ENCODE data around the gene ERFL.

The ERFL gene

DNA sequence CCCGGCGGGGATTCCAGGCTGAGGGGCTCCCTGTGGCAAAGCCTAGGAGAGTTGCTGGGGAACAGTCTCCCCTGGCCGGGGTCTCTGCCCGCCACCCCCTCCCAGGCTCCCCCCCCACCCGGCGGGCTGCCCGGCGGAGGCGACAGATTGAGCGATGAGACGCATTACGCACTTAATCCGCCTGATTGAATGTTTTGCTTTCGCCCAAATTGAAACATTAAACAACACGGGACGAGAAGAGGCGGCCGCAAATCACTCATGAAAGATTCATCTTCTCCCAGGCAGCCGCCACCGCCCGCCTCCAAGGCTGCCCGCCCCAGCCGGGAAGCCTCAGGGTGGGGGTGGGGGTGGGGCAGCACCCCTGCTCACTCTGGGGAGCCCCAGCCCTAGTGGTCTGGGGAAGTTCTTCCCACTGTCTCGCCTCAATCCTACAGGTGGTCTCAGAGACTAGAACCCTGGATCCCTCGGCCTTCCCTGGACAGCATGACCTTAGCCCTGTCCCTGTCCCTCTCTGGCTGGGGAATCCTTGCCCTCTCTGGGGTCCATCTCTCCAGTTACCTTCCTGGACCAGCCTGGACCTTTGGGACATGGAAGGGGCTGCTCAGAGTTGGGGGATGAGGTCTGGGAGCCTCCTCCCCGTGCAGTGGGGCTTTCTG, 7.6 kb upstream of the ERFL start:
- peaks cover 50% of the 10 kb centered on the region for H3K4me1 Mint-ChIP-seq
- DNase-seq (ENCODE audit: low spot score in 2 of 2) (no peak), ATAC-seq (peak; percentile 2)
- H3K36me3 Mint-ChIP-seq, result peaks cover 6% of the 10 kb centered on the region
- H3K4me3 Mint-ChIP-seq, result peak overlapping the region; percentile 41
- H3K9me3 Mint-ChIP-seq, result no peaks in the 10 kb centered on the region
- H3K27ac Mint-ChIP-seq, result peak overlapping the region; percentile 71

DNA sequence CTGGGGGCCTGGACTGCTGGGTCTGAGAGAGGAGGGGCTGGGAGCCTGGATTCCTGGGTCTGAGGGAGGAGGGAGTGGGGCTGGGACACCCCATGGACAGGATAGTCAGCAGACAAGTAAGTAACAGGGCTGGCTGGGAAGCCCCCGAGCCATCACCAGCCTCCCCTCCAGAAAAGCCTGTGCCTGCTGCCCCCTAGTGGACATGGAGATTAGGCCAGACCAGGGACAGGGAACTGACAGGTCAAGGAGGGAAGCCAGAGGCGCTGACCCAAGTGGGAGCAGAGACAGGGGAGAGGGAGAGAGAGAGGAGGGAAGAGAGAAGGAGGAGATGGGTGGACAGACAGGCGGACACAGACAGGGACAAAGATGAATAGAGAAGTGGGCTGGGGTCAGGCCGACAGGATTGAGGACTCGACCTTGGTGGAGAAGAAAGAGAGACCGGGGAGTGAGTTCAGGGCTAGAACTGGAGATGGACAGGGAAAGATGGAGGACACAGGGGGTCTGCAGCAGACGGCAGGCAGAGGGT, 6.7 kb upstream of the ERFL start:
- Mint-ChIP-seq H3K4me3 (peak overlapping the region; percentile 41), H3K36me3 (peaks cover 6% of the 10 kb centered on the region), H3K27ac (peak overlapping the region; percentile 71), H3K9me3 (no peaks in the 10 kb centered on the region), H3K4me1 (peaks cover 57% of the 10 kb centered on the region)
- peak; percentile 80 to 92 for DNase-seq (ENCODE audit: low spot score in 2 of 2)
- peak; percentile 71 for ATAC-seq

DNA sequence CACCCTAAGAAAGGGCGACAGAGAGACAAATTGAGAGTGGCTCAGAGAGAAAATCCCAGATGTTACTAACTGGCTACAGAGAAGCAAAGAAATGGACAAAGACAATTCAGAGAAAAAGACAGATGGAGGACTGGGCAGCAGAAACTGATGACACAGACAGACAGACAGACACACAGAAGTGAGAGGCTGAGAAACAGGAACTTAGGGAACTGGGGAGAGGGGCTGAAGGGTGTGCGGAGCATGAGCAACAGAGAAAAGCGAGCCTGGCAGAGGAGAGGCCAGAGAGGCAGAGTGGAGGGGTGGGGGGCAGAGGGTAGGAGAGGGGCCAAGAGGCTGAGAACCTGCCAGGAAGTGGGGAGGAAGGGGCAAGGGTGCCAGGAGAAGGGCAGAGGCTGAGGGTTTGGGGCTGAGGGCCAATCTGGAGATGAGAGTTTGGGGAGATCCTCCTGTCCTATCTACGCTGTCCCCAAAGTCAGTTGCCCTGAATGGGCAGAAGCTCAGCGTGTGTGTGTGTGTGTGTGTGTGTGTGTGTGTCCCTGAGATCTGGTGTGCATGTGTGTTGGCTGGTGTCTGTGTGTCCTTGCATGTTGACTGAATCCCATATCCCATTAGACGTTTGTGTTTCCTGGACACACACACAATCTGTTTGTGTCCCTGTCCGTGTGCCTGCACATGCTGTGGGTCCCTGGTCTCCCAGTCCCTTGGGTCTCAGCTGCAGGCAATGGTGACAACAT, 5.6 kb upstream of the ERFL start:
- H3K4me3 Mint-ChIP-seq, result no peak overlapping the region
- peak overlapping the region; percentile 71 for H3K27ac Mint-ChIP-seq

DNA sequence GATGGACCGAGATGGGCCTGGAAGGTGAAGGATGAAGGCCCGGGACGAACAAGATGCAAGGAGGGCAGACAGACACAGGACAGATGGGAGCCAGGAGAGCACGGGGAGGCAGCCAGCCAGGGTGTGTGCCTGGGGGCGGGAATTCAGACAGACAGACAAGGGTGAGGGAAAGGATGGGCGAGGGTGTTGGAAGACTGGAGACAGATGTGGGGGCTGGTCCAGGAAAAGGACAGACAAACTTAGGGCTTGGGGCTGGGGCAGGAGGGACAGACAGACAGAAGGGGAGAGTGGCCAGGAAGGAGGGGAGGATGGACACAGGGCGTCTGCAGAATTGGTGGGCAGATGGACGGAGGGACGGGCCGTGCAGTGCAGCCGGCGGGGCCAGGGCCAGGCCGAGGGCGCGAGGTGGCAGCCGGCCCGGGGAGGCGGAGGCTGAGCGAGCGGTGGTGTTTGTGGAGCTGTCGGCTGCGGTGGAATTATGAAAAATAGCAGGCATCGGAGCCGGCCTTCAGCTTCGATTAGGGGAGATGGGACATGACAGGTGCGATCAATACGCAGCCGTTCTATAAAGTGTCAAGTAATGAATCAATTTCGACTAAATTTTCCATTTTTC, 4.6 kb upstream of the ERFL start:
- H3K9me3 Mint-ChIP-seq, result no peaks in the 10 kb centered on the region
- peaks cover 6% of the 10 kb centered on the region for H3K36me3 Mint-ChIP-seq
- no peak overlapping the region for H3K4me3 Mint-ChIP-seq
- DNase-seq (ENCODE audit: low spot score in 2 of 2) (no peak), ATAC-seq (no peak)
- H3K4me1 Mint-ChIP-seq, result peaks cover 71% of the 10 kb centered on the region
- no peak overlapping the region for H3K27ac Mint-ChIP-seq

More for the DNA sequence above, 5.6 kb upstream of the ERFL start:
- DNase-seq (ENCODE audit: low spot score in 2 of 2) (no peak), ATAC-seq (no peak)
- Mint-ChIP-seq H3K9me3 (no peaks in the 10 kb centered on the region), H3K36me3 (peaks cover 6% of the 10 kb centered on the region), H3K4me1 (peaks cover 68% of the 10 kb centered on the region)

DNA sequence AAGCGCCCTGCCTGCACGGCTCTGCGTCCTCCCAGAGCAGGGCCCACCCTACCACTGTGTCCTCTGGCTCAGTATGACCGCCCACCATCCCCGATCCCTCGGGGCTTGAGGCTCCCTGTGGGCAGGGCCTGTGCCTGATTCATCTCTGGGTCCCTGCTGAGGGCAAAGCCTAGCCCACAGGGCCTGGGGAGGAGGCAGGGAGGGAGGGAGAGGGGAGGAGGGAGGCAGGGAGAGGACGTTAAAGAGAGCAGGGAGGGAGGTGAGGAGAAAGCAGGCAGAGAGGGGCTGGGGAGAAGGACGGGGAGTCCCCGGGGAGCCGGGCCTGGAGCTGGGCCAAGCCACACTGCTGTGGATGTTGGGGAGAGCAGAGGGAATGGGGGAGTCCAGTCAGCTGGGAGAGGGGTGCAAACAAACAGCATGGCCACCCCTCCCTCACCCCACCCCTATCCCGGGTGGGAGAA, 4.0 kb upstream of the ERFL start:
- Mint-ChIP-seq H3K4me1 (peaks cover 66% of the 10 kb centered on the region), H3K9me3 (no peaks in the 10 kb centered on the region), H3K4me3 (no peak overlapping the region), H3K36me3 (peaks cover under 1% of the 10 kb centered on the region), H3K27ac (no peak overlapping the region)
- DNase-seq (ENCODE audit: low spot score in 2 of 2) (no peak), ATAC-seq (no peak)

DNA sequence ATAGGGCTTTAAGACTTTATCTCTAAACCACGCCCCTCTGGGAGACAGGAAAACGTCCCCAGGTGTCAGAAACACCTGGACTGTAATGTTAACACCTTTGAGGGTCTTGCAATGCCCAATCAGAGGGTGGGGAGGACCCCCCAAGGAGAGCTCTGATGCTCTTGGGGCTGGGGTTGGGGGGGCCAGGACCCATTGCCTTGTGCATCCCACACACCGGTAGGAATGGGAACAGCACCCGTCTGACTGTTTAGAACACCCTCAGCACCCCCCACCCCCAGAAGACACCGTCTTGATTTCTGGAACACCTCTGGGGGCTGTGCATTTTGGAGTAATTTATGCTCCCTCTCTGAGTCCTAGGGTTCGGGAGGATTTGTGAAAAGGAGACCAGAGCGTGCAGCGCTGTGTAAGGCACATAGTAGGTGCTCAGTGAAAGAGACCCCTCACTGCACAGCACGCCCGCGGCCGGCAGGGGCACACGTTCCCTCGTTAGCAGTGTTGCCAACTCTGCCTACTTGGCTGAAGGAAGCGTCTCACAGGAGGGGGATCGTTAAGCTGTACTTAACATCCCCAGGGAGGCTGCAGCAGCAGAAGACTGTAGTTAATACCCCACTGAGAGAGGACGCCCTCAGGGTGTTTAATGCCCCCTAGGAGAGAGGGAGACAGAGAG, 2.8 kb upstream of the ERFL start:
- DNase-seq (ENCODE audit: low spot score in 2 of 2), result no peak
- Mint-ChIP-seq H3K4me3 (no peak overlapping the region), H3K9me3 (no peaks in the 10 kb centered on the region), H3K36me3 (no peaks in the 10 kb centered on the region), H3K4me1 (peaks cover 53% of the 10 kb centered on the region), H3K27ac (no peak overlapping the region)
- no peak for ATAC-seq

DNA sequence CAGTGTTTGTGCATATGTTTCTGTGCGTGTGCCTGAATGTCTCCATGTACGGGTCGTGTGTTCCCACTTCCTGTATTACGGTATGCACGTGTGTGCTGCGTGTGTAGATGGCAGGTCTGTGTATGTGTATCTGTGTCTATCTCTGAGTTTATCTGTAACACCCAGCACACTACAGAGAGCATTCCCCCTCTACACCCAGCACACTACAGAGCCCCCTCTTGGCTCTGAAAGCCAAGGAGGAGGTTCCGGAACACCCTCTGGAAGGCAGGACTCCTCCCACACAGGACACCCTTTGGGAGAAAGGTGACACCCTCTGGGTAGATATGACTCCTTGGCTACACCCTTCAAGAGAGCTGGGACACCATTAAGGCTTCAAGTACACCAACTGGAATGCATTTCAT, 2.1 kb upstream of the ERFL start:
- no peak for DNase-seq (ENCODE audit: low spot score in 2 of 2)
- H3K4me3 Mint-ChIP-seq, result no peak overlapping the region
- no peak overlapping the region for H3K27ac Mint-ChIP-seq
- H3K36me3 Mint-ChIP-seq, result no peaks in the 10 kb centered on the region
- H3K9me3 Mint-ChIP-seq, result no peaks in the 10 kb centered on the region
- H3K4me1 Mint-ChIP-seq, result peaks cover 48% of the 10 kb centered on the region
- ATAC-seq, result no peak

DNA sequence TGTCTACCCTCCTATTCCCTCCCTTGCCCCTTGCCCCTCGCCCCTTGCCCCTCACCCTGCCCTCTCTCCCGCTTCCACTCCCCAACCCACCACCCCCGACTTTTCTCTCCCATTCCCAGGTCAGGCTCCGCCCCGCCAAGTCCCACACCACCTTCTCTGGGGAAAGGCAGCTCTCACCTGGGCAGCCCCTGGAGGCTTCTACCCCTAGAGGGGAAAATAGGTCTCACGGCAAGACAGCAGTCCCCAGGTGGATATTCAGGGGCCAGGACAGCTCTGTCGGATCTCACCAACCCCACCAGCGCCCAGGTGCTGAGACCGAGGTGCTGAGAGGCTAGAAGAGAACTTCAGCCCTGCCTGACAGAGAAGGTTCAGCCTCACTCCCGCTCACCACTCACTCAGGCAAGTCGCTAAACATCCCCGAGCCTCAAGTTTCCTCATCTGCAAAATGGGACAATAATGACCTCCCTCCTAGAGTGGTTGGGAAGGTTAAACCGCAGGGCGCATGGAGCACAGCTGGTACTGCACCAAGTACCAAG, 1.4 kb upstream of the ERFL start:
- H3K4me3 Mint-ChIP-seq, result no peak overlapping the region
- no peak for ATAC-seq
- H3K4me1 Mint-ChIP-seq, result peaks cover 41% of the 10 kb centered on the region
- no peaks in the 10 kb centered on the region for H3K9me3 Mint-ChIP-seq
- no peaks in the 10 kb centered on the region for H3K36me3 Mint-ChIP-seq
- H3K27ac Mint-ChIP-seq, result no peak overlapping the region
- no peak for DNase-seq (ENCODE audit: low spot score in 2 of 2)

DNA sequence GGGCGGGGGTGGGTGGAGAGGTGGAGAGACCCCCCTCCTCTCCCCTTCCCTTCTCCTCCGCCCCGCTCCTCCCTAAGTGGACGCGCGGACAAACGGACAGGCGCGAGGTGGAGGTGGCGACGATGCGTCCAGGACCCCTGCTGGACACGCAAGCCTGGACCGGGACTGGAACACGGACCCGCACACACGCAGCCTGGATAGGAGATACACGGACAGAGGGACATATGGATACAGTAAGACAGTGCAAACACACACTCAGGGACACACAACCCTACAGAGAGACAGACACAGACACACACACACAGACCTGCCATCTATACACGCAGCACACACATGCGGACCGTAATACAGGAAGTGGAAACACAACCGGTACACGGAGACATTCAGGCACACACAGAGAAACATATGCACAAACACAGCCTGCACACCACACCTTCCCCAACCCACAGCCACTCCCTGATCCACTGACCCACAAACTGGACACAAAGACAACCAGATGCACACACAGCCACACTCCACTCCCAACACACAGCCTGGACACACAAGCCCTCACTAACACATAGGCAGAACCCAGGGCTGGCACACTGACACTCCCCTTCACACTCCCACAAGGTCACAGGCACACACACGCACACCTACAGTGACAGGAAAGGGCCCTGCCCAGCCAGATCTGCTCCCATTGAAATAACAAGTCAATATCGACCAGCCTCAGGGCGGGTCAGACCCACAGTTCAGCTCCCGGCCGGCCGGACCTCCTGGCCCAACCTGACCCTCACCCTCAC, 696 bp upstream of the ERFL start:
- Mint-ChIP-seq H3K9me3 (no peaks in the 10 kb centered on the region), H3K27ac (peak overlapping the region; percentile 8), H3K36me3 (no peaks in the 10 kb centered on the region), H3K4me1 (peaks cover 34% of the 10 kb centered on the region), H3K4me3 (no peak overlapping the region)
- DNase-seq (ENCODE audit: low spot score in 2 of 2) (no peak), ATAC-seq (peak; percentile 69)

DNA sequence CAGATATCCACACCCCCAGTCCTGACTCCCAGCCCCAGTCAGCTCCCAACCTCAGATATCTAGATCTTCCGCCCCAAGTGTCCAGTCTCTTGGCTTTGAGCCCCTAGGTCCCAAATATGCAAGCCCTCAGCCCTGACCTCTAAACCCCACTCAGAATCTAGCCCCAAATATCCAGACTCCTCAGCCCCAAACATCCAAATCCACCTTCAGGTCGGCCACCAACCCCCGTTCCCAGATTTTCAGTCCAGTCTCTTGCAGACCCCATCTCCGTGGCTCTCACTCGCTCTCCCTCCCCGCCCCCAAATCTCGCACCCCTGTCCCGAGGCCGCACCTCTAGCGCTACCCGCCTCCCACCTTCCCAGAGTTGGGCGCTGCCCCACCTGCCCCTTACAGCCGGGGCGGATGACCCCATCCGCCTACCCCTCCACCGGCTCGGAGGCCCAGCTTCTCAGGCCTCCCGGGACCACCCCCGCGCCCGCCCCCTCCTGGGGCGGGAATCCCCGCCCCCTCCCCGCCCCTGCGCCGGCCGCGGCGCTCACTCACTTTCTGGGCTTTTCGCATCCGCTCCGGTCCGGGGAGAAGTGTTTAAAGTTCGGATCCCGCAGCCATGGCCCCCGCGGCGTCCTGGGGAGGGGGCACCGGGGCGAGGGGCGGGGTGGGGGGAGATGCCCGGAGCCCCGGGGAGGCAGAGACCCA, 604 bp downstream of the ERFL start:
- H3K36me3 Mint-ChIP-seq, result no peaks in the 10 kb centered on the region
- H3K9me3 Mint-ChIP-seq, result no peaks in the 10 kb centered on the region
- ATAC-seq, result peak; percentile 15
- no peak overlapping the region for H3K27ac Mint-ChIP-seq
- DNase-seq (ENCODE audit: low spot score in 2 of 2), result no peak
- H3K4me1 Mint-ChIP-seq, result peaks cover 32% of the 10 kb centered on the region
- H3K4me3 Mint-ChIP-seq, result no peak overlapping the region

DNA sequence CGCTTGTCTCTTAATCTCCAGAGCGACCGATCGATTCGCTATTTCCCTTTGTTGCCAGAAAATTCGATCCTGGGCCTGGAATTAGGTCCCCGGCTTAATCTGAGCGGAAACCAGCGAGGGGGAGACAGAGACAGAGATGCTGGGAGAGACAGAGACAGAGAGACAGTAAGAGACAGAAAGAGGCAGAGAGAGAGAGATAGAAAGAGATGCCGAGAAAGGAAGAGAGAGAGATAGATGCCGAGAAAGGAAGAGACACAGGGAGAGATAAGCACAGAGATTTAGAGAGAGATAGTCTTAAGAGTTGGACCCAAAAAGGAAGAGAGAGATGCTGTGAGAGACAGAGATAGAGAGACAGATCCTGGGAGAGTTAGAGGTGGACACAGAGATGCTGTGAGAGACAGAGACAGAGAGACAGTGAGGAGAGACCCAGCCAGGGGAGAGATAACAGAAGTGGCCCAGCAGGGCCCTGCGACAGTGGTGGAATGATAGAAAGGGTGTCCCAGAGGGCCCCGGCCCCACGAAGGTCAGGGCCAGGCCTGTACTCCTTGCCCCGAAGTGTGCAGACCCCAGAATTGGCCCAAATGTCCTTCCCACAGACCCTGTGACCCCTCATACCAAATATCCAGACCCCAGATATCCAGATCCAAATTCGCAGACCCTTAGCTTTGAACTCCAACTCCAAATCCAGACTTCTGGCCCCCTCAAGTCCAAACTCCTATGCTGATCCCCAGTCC, 1.3 kb downstream of the ERFL start:
- no peaks in the 10 kb centered on the region for H3K9me3 Mint-ChIP-seq
- no peak overlapping the region for H3K27ac Mint-ChIP-seq
- no peak for ATAC-seq
- H3K4me3 Mint-ChIP-seq, result no peak overlapping the region
- no peaks in the 10 kb centered on the region for H3K36me3 Mint-ChIP-seq
- H3K4me1 Mint-ChIP-seq, result peaks cover 35% of the 10 kb centered on the region
- no peak for DNase-seq (ENCODE audit: low spot score in 2 of 2)

DNA sequence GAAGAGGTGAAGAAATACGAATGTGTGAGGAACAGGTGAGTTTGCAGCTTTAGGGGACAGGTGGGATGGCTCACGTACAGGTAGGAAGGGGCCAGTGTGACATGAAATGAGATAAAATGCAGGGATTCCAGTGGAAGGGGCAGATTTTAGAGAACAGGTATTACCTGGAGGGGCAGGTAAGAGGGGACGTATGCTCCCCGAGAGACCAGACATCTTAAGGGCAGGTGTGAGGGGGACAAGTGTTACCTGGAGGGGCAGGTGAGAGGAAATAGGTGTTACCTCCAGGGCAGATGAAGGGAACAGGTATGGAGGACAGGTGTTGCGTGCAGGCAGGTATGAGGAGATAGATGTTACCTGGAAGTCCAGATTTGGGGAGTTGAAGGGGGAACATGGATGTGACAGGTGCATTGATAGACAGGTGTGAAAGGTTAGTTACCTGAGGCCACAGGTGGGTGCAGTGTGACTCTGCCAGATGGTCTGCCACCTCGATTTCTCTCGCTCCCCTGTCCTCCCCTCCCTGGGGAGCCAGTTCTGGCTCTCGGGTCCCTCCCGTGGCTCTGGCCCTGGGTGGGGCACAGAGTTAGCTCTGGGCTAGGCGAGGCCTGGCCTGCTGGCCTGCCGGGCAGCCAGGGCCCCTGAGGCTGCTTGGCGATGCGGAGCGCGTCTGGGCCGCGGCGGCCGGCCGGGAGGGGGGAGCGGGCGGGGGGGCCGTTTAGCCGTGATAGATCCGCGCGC, 2.1 kb downstream of the ERFL start:
- no peak for DNase-seq (ENCODE audit: low spot score in 2 of 2)
- Mint-ChIP-seq H3K4me3 (no peak overlapping the region), H3K4me1 (peaks cover 40% of the 10 kb centered on the region), H3K36me3 (no peaks in the 10 kb centered on the region), H3K27ac (no peak overlapping the region), H3K9me3 (no peaks in the 10 kb centered on the region)
- ATAC-seq, result no peak
